Measurements from ENCODE around the gene NDUFB1.

NDUFB1 gene

GRCh38 chr14:92121670-92122350 is at the start of gene NDUFB1, which contains the start of gene CPSF2:
NDUFB1 (minus strand) TSS chr14:92121706; CDS start chr14:92117637, 4,069 bp downstream.
CPSF2 (plus strand) TSS chr14:92121969; CDS start chr14:92130985, 9,016 bp downstream.
- peak; percentile 71 for DNase-seq (ENCODE audit: low read depth)

- no peak for DNase-seq (ENCODE audit: low read depth)
Measured at GRCh38 chr14:92164958-92165357, 43.5 kb upstream of the NDUFB1 start.

GRCh38 chr14:92161521-92161920 is 40.0 kb upstream of the NDUFB1 start:
- no peak for DNase-seq (ENCODE audit: low read depth)

GRCh38 chr14:92160619-92161018 is 39.1 kb upstream of the NDUFB1 start:
- DNase-seq (ENCODE audit: low read depth), result no peak

GRCh38 chr14:92154283-92154942 is 32.9 kb upstream of the NDUFB1 start:
- no peak for DNase-seq (ENCODE audit: low read depth)

- no peak for DNase-seq (ENCODE audit: low read depth)
Measured at GRCh38 chr14:92153581-92153980, 32.1 kb upstream of the NDUFB1 start.

GRCh38 chr14:92144708-92145107 is 23.2 kb upstream of the NDUFB1 start:
- DNase-seq (ENCODE audit: low read depth), result no peak

GRCh38 chr14:92143962-92144361 is 22.5 kb upstream of the NDUFB1 start:
- no peak for DNase-seq (ENCODE audit: low read depth)

- no peak for DNase-seq (ENCODE audit: low read depth)
Measured at GRCh38 chr14:92143309-92143708, 21.8 kb upstream of the NDUFB1 start.

GRCh38 chr14:92135269-92135668 is 13.8 kb upstream of the NDUFB1 start:
- DNase-seq (ENCODE audit: low read depth), result no peak

GRCh38 chr14:92134456-92134855 is 12.9 kb upstream of the NDUFB1 start:
- no peak for DNase-seq (ENCODE audit: low read depth)

- no peak for DNase-seq (ENCODE audit: low read depth)
Measured at GRCh38 chr14:92122761-92123160, 1.3 kb upstream of the NDUFB1 start.

- DNase-seq (ENCODE audit: low read depth), result no peak
Measured at GRCh38 chr14:92122351-92122677, 808 bp upstream of the NDUFB1 start.

- DNase-seq (ENCODE audit: low read depth), result no peak
Measured at GRCh38 chr14:92121207-92121669, 268 bp downstream of the NDUFB1 start.

- no peak for DNase-seq (ENCODE audit: low read depth)
Measured at GRCh38 chr14:92109490-92109889, 12.0 kb downstream of the NDUFB1 start.

- no peak for DNase-seq (ENCODE audit: low read depth)
Measured at GRCh38 chr14:92108345-92109254, 12.9 kb downstream of the NDUFB1 start.

- peak; percentile 91 for DNase-seq (ENCODE audit: low read depth)
Measured at GRCh38 chr14:92106143-92106926, 15.2 kb downstream of the NDUFB1 start, which contains the start of gene ATXN3. ATXN3 (minus strand) TSS chr14:92106582; CDS start chr14:92106552, 30 bp downstream.

GRCh38 chr14:92105893-92106142 is 15.7 kb downstream of the NDUFB1 start:
- no peak for DNase-seq (ENCODE audit: low read depth)

GRCh38 chr14:92105073-92105892 is 16.2 kb downstream of the NDUFB1 start:
- no peak for DNase-seq (ENCODE audit: low read depth)

GRCh38 chr14:92103363-92103989 is 18.0 kb downstream of the NDUFB1 start:
- DNase-seq (ENCODE audit: low read depth), result no peak

GRCh38 chr14:92099802-92100201 is 21.7 kb downstream of the NDUFB1 start:
- DNase-seq (ENCODE audit: low read depth), result no peak
